Thoracic aorta (tissue), 2 donors: ENCODE data around the gene ZNF318. TPM values are rescaled to one million over a fixed set of nuclear protein-coding genes. Genes with fewer than 3 reads are reported as not detected.

Experiments
- ATAC-seq: fragments of 150-250 bp; one replicate; pipeline ENCODE4 v1.8.0; 2017; ENCODE audit warnings: low read depth; ENCODE audit not compliant: insufficient number of reproducible peaks, low FRiP score
- DNase-seq: peaks from one replicate; pipeline ENCODE4 v3.0.0-alpha.2; 2020; ENCODE audit warnings: low spot score
- H3K27ac ChIP-seq, 2 donors: fragments of 200-600 bp; sonication (generic); 1 replicate in 1 of 2; 2 replicates in 1 of 2; pipeline ENCODE4 v1.5.1; 2016; ENCODE audit warnings: mild to moderate bottlenecking in 2 of 2, moderate library complexity in 2 of 2
- H3K27me3 ChIP-seq: fragments of 200-600 bp; sonication (generic); replicated peaks from 2 replicates; pipeline ENCODE4 v1.6.0; 2016; ENCODE audit warnings: mild to moderate bottlenecking; ENCODE audit not compliant: insufficient read depth
- H3K36me3 ChIP-seq: fragments of 200-600 bp; sonication (generic); one replicate; pipeline ENCODE4 v1.5.1; 2016
- H3K4me1 ChIP-seq, 2 donors: fragments of 200-600 bp; sonication (generic); 1 replicate in 1 of 2; 2 replicates in 1 of 2; pipeline versions ENCODE4 v1.5.1 to v1.6.0; 2016; ENCODE audit warnings: low read depth in 2 of 2, mild to moderate bottlenecking in 1 of 2; ENCODE audit not compliant: control insufficient read depth in 1 of 2
- H3K4me3 ChIP-seq: fragments of 200-600 bp; sonication (generic); 2 replicates; pipeline ENCODE4 v1.5.1; 2016; ENCODE audit warnings: mild to moderate bottlenecking
- H3K9me3 ChIP-seq: fragments of 200-600 bp; sonication (generic); 2 replicates; pipeline ENCODE4 v1.5.1; 2016
- total RNA-seq, 2 donors: library from RNA; depleted of rRNA; stranded (reverse); fragments of >200 nt; gene quantifications; one replicate each; pipeline versions ENCODE4 v1.1.0 to v1.2.3, GENCODE V29; 2016
- TF ChIP-seq, protein P1 (sequence below): fragments of 200-600 bp; sonication (generic); IDR thresholded peaks from one replicate; pipeline ENCODE4 v1.5.1; 2019; ENCODE audit warnings: antibody characterized with exemption

Gene ZNF318
- total RNA-seq, 2 donors from 2014 or later = 13.0 to 24.1 TPM

DNA sequence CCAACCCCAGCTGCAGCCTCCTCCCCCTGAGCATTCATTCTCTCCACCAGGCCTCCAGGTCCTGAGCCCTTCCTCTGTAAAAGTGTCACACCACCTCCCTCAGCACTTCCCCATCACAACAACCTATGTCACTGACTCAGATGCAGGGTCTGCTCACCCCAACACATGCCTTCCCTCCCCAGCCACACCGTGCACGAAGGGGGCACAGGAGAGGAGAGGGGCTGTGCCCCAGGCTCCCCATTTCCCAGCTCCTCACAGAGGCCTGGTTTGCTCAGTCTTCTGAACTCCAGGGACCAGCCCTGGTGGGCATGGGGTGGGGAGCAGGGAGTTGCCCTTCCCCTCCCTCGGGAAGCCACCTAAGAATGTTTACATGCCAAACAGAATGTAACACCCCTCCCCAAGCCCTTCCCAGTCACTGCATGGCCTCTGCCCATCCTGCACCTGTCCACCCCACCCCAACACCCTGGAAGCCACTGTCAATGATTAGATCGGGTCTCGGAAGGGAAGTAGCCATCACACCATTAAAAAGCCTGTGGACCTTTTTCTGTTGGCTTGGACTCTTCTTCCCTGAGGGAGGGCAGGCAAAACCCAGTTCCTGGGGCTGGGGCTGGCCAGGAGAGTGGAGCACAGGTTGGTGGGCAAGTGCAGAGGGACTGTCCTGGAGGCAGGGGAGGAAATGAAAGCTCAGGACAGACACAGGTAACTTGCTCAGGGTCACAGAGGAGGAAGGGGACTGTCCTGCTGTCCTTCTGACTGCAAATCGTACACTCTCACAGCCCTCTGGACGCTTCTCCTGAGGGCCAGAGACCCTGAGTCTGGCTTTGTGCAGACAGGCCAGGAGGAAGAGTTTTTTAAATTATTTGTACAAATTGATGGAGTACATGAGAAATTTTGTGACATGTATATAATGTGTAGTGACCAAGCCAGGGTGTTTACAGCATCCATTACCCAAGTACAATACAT, 81.4 kb downstream of the ZNF318 start:
- ATAC-seq = no peak
- TF ChIP-seq, protein P1, sequence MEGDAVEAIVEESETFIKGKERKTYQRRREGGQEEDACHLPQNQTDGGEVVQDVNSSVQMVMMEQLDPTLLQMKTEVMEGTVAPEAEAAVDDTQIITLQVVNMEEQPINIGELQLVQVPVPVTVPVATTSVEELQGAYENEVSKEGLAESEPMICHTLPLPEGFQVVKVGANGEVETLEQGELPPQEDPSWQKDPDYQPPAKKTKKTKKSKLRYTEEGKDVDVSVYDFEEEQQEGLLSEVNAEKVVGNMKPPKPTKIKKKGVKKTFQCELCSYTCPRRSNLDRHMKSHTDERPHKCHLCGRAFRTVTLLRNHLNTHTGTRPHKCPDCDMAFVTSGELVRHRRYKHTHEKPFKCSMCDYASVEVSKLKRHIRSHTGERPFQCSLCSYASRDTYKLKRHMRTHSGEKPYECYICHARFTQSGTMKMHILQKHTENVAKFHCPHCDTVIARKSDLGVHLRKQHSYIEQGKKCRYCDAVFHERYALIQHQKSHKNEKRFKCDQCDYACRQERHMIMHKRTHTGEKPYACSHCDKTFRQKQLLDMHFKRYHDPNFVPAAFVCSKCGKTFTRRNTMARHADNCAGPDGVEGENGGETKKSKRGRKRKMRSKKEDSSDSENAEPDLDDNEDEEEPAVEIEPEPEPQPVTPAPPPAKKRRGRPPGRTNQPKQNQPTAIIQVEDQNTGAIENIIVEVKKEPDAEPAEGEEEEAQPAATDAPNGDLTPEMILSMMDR = no peak
- no peaks in the 10 kb centered on the region for H3K4me1 ChIP-seq
- H3K27ac ChIP-seq = no peak overlapping the region
- no peaks in the 10 kb centered on the region for H3K27me3 ChIP-seq
- no peaks in the 10 kb centered on the region for H3K36me3 ChIP-seq
- no peak for DNase-seq
- no peaks in the 10 kb centered on the region for H3K9me3 ChIP-seq
- H3K4me3 ChIP-seq = no peak overlapping the region

DNA sequence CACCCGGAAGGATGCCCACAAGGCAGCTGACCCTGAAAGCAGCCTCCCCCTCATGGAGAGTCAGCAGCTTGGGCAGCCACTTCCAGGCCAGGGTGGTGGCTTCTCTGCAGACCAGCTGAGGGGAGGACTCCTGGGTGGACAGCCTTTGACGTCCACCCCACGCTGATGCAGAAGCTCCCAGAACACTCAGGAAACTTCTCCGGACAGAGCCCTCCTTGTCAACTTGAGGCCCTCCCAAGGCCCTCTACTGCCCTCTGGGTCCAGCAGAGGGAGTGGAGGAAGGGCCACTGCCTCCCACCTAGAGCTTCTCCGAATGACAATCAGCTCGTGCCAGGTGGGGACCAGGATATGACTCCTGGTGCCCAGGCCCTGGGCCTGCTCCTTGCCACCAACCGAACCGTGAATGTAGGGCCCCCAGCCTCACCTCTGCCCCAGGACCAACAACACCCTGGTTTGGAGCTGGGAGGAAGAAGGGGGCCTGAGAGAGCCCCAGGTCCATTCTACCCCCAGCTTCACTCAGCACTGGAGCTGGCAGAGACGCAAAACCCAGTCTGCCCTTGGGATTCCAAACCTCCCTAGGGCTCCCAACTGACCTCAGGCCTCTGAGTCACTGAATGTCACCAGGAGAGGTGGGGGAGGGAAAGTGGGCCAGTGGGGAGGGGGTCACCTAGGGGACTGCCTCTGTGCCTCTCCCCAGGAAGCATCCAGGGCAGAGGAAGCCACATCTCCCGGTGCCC, 82.3 kb downstream of the ZNF318 start:
- no peaks in the 10 kb centered on the region for H3K27me3 ChIP-seq
- H3K9me3 ChIP-seq = no peaks in the 10 kb centered on the region
- no peak for ATAC-seq
- H3K27ac ChIP-seq = no peak overlapping the region
- DNase-seq = no peak
- TF ChIP-seq, protein P1 = no peak
- H3K4me3 ChIP-seq = no peak overlapping the region
- no peaks in the 10 kb centered on the region for H3K4me1 ChIP-seq
- no peaks in the 10 kb centered on the region for H3K36me3 ChIP-seq

DNA sequence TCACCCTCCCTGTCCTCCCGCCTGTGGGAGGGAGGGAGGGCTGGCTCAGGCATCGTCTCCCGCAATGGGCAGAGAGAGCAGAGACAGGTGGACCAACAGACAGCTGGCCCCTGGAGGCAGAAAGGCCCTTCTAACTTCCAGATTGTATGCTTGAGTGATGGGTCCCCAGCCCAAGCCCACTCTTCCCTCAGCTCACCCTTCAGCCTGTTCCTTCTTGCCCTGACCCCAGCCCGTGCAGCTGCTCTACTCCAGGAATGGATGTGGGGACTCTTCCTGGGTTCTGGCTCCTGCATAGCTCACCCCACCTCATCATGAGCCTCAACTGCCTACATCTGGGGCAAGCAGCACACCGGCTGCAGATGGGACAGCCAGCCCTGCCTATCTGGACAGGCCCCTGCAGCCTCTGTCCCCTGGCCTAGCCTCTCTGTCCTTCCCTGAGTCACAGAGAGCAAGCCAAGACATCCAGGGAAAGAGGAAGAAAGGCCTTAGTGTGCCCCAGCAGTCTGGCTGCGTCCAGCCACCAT, 82.9 kb downstream of the ZNF318 start:
- TF ChIP-seq, protein P1 = no peak
- Histone ChIP-seq H3K4me1 (no peaks in the 10 kb centered on the region), H3K27me3 (no peaks in the 10 kb centered on the region), H3K4me3 (no peak overlapping the region), H3K36me3 (no peaks in the 10 kb centered on the region), H3K9me3 (no peaks in the 10 kb centered on the region), H3K27ac (no peak overlapping the region)
- DNase-seq (no peak), ATAC-seq (no peak)

Other genes with a start within 250 kb of the ZNF318 start
- gene SRF, start 198.4 kb downstream of the ZNF318 start, total RNA-seq = 10 to 100 TPM; 79.5 to 99.0 TPM
- gene CUL9, start 187.5 kb downstream of the ZNF318 start, total RNA-seq = 10 to 100 TPM; 30.3 to 41.2 TPM
- gene DNPH1, start 140.2 kb downstream of the ZNF318 start, total RNA-seq = 10 to 100 TPM; 16.7 to 54.7 TPM
- not detected for gene TTBK1, start 126.2 kb downstream of the ZNF318 start, total RNA-seq
- gene SLC22A7, start 71.4 kb downstream of the ZNF318 start, total RNA-seq = not detected
- not detected for gene CRIP3, start 60.8 kb downstream of the ZNF318 start, total RNA-seq
- gene ABCC10, start 57.9 kb upstream of the ZNF318 start, total RNA-seq = 10 to 100 TPM; 24.3 to 58.9 TPM
- not detected for gene DLK2, start 85.9 kb upstream of the ZNF318 start, total RNA-seq
- gene TJAP1, start 107.9 kb upstream of the ZNF318 start, total RNA-seq = 10 to 100 TPM; 19.5 to 21.0 TPM
- under 1 TPM; 0.54 to 0.63 TPM for gene LRRC73, start 140.7 kb upstream of the ZNF318 start, total RNA-seq
- 100 to 1,000 TPM in 1 of 2 donors, 10 to 100 TPM in 1; 92.2 to 160 TPM for gene YIPF3, start 147.3 kb upstream of the ZNF318 start, total RNA-seq
- gene POLR1C, start 147.4 kb upstream of the ZNF318 start, total RNA-seq = 10 to 100 TPM in 1 of 2 donors, 1 to 10 TPM in 1; 9.9 to 29.2 TPM
- gene XPO5, start 206.4 kb upstream of the ZNF318 start, total RNA-seq = 10 to 100 TPM; 11.9 to 33.2 TPM
- gene POLH, start 206.5 kb upstream of the ZNF318 start, total RNA-seq = 10 to 100 TPM in 1 of 2 donors, 1 to 10 TPM in 1; 9.0 to 11.9 TPM